ENCODE results near the gene ICOS.

- TF ChIP-seq CTCF (IDR thresholded peaks at IDR 0.05; ENCODE audit: insufficient read depth, low read length, poor library complexity, severe bottlenecking), result no peak
- no peak for TF ChIP-seq EZH2phosphoT487 (conservative IDR thresholded peaks at IDR 0.05; ENCODE audit: low read length)
Observed at GRCh38 chr2:203973000-203973399, 36.4 kb downstream of the ICOS start.

Data from SU-DHL-6 (cell line).